ENCODE results near the gene ZNF723. TPM values are rescaled to one million over a fixed set of nuclear protein-coding genes. Genes with fewer than 3 reads are reported as not detected.

ZNF723 gene
- total and polyA plus RNA-seq, 2 of the 8 experiments (the other 6 are each of a cell fraction or from before 2014, with no cell fraction given): not detected

- TF ChIP-seq SAP30 (IDR thresholded peaks at IDR 0.05; ENCODE audit: insufficient read depth, insufficient replicate concordance, low read length) (no peak), NANOG (IDR thresholded peaks at IDR 0.05; ENCODE audit: insufficient read depth, low read depth, low read length, poor library complexity, severe bottlenecking) (no peak)
Observed at GRCh38 chr19:22806418-22806817, 25.7 kb upstream of the ZNF723 start (continued).

Data from H1 (cell line).